LNCAP (cell line): Measurements from ENCODE around the gene SCN8A.

ENCODE experiments used
- TF ChIP-seq, protein P1 (sequence below): fragments of 450-650 bp; IDR thresholded peaks from 2 replicates; pipeline ENCODE4 v1.5.1; 2017; ENCODE audit warnings: mild to moderate bottlenecking

The SCN8A gene

DNA sequence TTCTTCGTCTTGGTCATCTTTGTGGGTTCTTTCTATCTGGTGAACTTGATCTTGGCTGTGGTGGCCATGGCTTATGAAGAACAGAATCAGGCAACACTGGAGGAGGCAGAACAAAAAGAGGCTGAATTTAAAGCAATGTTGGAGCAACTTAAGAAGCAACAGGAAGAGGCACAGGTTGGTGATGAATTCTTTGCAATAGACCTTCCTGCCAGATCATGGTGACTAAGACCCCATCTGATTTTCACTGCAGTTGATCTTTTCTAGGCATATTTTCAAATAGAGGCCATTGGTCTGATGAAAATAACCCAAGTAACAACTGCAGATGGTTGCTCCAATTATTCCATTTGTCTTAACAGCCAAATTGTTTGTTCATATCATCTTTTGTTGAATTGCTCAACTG is 114.4 kb downstream of the SCN8A start:
- TF ChIP-seq, protein P1, sequence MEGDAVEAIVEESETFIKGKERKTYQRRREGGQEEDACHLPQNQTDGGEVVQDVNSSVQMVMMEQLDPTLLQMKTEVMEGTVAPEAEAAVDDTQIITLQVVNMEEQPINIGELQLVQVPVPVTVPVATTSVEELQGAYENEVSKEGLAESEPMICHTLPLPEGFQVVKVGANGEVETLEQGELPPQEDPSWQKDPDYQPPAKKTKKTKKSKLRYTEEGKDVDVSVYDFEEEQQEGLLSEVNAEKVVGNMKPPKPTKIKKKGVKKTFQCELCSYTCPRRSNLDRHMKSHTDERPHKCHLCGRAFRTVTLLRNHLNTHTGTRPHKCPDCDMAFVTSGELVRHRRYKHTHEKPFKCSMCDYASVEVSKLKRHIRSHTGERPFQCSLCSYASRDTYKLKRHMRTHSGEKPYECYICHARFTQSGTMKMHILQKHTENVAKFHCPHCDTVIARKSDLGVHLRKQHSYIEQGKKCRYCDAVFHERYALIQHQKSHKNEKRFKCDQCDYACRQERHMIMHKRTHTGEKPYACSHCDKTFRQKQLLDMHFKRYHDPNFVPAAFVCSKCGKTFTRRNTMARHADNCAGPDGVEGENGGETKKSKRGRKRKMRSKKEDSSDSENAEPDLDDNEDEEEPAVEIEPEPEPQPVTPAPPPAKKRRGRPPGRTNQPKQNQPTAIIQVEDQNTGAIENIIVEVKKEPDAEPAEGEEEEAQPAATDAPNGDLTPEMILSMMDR = no peak

DNA sequence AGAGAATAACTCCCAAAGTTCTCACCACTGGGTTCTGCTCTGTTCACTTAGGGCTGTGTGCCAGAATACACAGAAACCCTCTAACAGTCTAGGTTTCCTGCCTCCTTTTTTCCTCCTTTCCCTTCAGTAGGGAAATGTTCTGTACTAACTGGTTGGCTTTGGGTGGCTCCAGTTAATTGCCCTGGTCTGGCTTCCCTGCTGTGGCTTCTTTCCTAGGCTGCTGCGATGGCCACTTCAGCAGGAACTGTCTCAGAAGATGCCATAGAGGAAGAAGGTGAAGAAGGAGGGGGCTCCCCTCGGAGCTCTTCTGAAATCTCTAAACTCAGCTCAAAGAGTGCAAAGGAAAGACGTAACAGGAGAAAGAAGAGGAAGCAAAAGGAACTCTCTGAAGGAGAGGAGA is 115.2 kb downstream of the SCN8A start:
- TF ChIP-seq, protein P1 = no peak

DNA sequence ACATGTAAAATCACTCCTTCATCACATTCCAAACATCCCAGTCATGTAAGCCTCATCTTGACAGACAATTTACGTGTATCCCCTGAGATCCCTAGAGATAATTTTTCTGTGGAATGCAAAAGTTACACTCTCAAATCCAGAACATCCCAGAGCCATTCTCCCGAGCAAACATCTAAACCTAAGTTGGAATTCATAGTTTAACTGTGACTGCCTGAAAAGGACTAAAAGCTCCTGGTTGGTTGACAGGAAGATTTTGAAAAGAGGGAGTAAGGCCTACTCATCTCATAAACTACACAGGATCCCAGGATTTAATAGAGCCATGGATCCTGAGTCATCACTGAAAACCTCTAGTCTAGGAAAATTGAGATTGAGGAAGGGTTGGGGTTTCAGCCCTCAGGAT is 123.6 kb downstream of the SCN8A start:
- TF ChIP-seq, protein P1 = no peak

DNA sequence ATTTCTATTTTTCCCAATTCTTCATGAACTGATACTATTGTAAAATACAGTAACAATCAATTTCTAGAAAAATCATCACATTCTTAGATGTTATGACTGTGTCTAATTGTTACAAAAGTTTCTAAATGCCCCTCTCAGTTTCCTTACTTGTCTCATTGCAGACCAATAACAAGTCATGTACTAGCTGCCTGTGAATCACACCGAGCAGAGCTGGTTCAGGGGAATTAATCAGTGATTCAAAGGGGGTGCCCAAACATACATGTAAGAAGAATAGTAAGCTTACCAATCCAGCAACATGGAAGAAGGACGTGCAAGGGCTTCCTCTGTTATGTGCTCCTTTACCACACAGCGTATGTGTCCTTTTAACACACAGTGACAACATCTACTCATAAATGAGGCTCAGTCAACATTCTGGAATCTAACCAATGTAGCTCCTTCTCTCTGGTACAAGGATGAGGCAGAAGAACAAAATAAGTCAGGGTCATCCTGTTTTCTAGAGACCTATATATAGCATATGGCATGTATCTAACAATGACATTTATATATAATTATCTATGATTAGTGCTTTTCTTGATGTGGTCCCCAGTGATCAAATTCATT is 126.4 kb downstream of the SCN8A start:
- TF ChIP-seq, protein P1 = no peak

DNA sequence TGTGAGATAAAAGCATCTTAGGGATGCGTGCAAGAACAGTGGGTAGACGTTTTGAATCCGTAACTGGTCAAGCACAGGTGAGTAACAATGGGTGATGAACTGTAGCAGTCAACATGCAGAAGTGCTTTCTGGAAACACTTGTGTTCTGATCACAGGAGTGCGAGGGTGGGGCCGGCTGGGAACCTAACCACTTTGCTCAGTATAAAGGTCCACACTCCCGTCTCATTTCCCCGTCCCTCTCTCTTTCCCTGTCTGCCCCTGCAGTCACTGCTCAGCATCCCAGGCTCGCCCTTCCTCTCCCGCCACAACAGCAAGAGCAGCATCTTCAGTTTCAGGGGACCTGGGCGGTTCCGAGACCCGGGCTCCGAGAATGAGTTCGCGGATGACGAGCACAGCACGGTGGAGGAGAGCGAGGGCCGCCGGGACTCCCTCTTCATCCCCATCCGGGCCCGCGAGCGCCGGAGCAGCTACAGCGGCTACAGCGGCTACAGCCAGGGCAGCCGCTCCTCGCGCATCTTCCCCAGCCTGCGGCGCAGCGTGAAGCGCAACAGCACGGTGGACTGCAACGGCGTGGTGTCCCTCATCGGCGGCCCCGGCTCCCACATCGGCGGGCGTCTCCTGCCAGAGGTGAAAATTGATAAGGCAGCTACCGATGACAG is 130.4 kb downstream of the SCN8A start:
- TF ChIP-seq, protein P1 = no peak

DNA sequence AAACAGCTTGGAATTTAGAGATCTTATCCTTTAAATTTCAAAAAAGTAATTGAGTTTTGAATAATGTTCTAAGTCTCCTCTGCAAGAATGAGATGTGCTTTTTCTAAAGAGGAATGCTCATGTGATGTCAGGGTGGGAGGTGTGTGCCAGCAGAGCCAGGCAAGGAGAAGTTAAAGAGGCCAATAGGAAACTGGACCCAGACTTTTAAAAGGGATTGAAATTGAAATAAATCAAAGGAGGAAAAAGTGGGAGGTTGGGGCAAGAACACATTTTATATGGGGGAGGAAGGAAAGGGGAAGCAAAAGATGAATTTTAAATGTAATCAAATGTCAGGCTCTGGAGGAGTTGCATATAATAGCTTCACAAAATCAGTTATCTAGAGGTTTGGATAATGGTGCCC is 131.4 kb downstream of the SCN8A start:
- TF ChIP-seq, protein P1 = no peak

DNA sequence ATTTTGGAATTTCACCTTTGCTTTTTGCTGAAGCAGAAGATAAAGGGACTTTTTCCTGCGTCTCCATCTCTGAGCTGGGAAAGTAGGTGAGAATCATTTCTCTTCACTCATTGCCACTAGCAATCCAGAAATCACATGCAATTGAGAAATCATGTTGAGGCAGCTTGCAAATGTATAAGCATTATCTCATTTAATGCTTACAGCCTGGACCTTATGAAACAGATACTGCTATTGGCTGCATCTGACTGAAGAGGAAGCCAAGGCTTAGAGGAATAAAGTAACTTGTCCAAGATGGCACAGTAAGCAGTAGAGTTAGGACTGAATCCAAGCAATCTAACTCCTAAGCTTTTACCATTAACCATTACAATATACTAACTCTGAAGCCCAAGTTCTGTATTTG is 135.1 kb downstream of the SCN8A start:
- TF ChIP-seq, protein P1 = no peak
